H1 (cell line): ENCODE data around the gene KCNK2. TPM values are rescaled to one million over a fixed set of nuclear protein-coding genes. Genes with fewer than 3 reads are reported as not detected.

Source experiments
- CTCF ChIA-PET: fragments of 300-600 bp; sonication (Branson Sonifier 250); formaldehyde crosslinking; loops from one replicate; lab custom pipeline; 2021; ENCODE audit not compliant: partially characterized antibody; lab: Charles Lee
- POLR2A ChIA-PET: fragments of 300-600 bp; sonication (Branson Sonifier 250); formaldehyde crosslinking; loops from one replicate; lab custom pipeline; 2021; ENCODE audit warnings: inconsistent platforms; ENCODE audit not compliant: partially characterized antibody; lab: Charles Lee
- DNase-seq, 2 experiments: peaks; one replicate each; pipeline versions ENCODE4 v3.0.0 to v3.0.0-alpha.2; 2010 to 2022; ENCODE audit warnings: low spot score in 2 of 2, low read depth in 1 of 2, mixed read lengths in 1 of 2
- FAIRE-seq: peaks from 2 replicates; lab custom pipeline; 2011; peaks lifted over from hg19 to GRCh38; lab: Jason Lieb, UNC
- H2AFZ ChIP-seq: 2 replicates; pipeline ENCODE4 v1.8.1; 2012; ENCODE audit warnings: low read length, inconsistent platforms
- H2AK5ac ChIP-seq: 2 replicates; pipeline ENCODE4 v1.6.1; 2013; ENCODE audit warnings: low read depth, low read length
- H2BK120ac ChIP-seq: replicated peaks from 2 replicates; pipeline ENCODE3; 2013; ENCODE audit warnings: low read depth, low read length, inconsistent platforms
- H2BK12ac ChIP-seq: 2 replicates; pipeline ENCODE4 v1.6.1; 2013; ENCODE audit warnings: low read depth, low read length
- H2BK15ac ChIP-seq: 2 replicates; pipeline ENCODE4 v1.6.1; 2013; ENCODE audit warnings: low read length
- H2BK20ac ChIP-seq: 2 replicates; pipeline ENCODE4 v1.6.1; 2013; ENCODE audit warnings: low read length
- H2BK5ac ChIP-seq: 2 replicates; pipeline ENCODE4 v1.6.1; 2013; ENCODE audit warnings: low read depth, low read length
- H3K14ac ChIP-seq: 2 replicates; pipeline ENCODE4 v1.6.1; 2013; ENCODE audit warnings: inconsistent platforms; ENCODE audit not compliant: insufficient read length
- H3K18ac ChIP-seq: 2 replicates; pipeline ENCODE4 v1.6.1; 2013; ENCODE audit warnings: low read length; ENCODE audit errors: extremely low read depth
- H3K23ac ChIP-seq: 2 replicates; pipeline ENCODE4 v1.6.1; 2013; ENCODE audit warnings: inconsistent platforms; ENCODE audit not compliant: insufficient read length
- H3K23me2 ChIP-seq: 2 replicates; pipeline ENCODE4 v1.6.1; 2013; ENCODE audit warnings: low read depth, low read length
- H3K27ac ChIP-seq: 2 replicates; pipeline ENCODE4 v1.6.1; 2011; ENCODE audit warnings: low read depth, low read length, inconsistent platforms
- H3K27me3 ChIP-seq, 4 experiments: replicated peaks in 1 of 4; 1 replicate in 1 of 4; 2 replicates in 3 of 4; pipeline versions ENCODE4 v1.6.1 to v1.8.1; 2011 to 2013; ENCODE audit warnings: low read length in 3 of 4, mild to moderate bottlenecking in 3 of 4, inconsistent platforms in 2 of 4, mixed read lengths in 2 of 4, moderate library complexity in 1 of 4; ENCODE audit not compliant: control insufficient read depth in 3 of 4, insufficient read depth in 3 of 4; ENCODE audit errors: extremely low read depth in 1 of 4
- H3K36me3 ChIP-seq, 4 experiments: 2 replicates each; pipeline versions ENCODE4 v1.6.1 to v1.8.1; 2011 to 2013; ENCODE audit warnings: mild to moderate bottlenecking in 4 of 4, low read length in 3 of 4, moderate library complexity in 2 of 4, control low read depth in 1 of 4, inconsistent platforms in 1 of 4; ENCODE audit not compliant: insufficient read depth in 4 of 4, control insufficient read depth in 2 of 4
- H3K4ac ChIP-seq: replicated peaks from 2 replicates; pipeline ENCODE3; 2013; ENCODE audit warnings: low read length, low read depth, mixed read lengths, inconsistent platforms; ENCODE audit not compliant: insufficient read length
- H3K4me1 ChIP-seq, 4 experiments: replicated peaks in 1 of 4; 1 replicate in 1 of 4; 2 replicates in 3 of 4; pipeline versions ENCODE4 v1.6.1 to v1.8.1; 2011 to 2013; ENCODE audit warnings: low read length in 3 of 4, inconsistent platforms in 2 of 4, mixed read lengths in 1 of 4; ENCODE audit not compliant: insufficient read depth in 4 of 4, control insufficient read depth in 3 of 4
- H3K4me2 ChIP-seq, 2 experiments: 2 replicates each; pipeline versions ENCODE4 v1.6.1 to v1.8.1; 2011 to 2013; ENCODE audit warnings: low read depth in 2 of 2, low read length in 2 of 2, control low read depth in 1 of 2, inconsistent platforms in 1 of 2, mild to moderate bottlenecking in 1 of 2; ENCODE audit not compliant: insufficient read depth in 1 of 2
- H3K4me3 ChIP-seq, 4 experiments: fragments of 200-600, 300-600 bp in 1 of 4; sonication (generic), shearing (Covaris generic), sonication (Bioruptor Twin) in 1 of 4; 2 replicates each; pipeline versions ENCODE4 v1.5.1 to v1.8.1; 2011 to 2016; ENCODE audit warnings: low read length in 4 of 4, low read depth in 3 of 4, control low read depth in 2 of 4, inconsistent platforms in 2 of 4, mild to moderate bottlenecking in 2 of 4, mixed read lengths in 1 of 4, moderate library complexity in 1 of 4; ENCODE audit not compliant: insufficient read depth in 2 of 4; ENCODE audit errors: extremely low read depth in 1 of 4
- H3K56ac ChIP-seq: replicated peaks from 2 replicates; pipeline ENCODE3; 2013; ENCODE audit warnings: low read depth, mild to moderate bottlenecking, mixed read lengths, low read length, inconsistent platforms; ENCODE audit not compliant: insufficient read length
- H3K79me1 ChIP-seq: 2 replicates; pipeline ENCODE4 v1.6.1; 2013; ENCODE audit warnings: low read depth, low read length, control low read depth
- H3K79me2 ChIP-seq, 2 experiments: 2 replicates each; pipeline versions ENCODE4 v1.6.1 to v1.8.1; 2012 to 2013; ENCODE audit warnings: low read length in 2 of 2, mild to moderate bottlenecking in 2 of 2, inconsistent platforms in 1 of 2; ENCODE audit not compliant: insufficient read depth in 2 of 2, control insufficient read depth in 1 of 2
- H3K9ac ChIP-seq, 4 experiments: replicated peaks in 1 of 4; 1 replicate in 1 of 4; 2 replicates in 3 of 4; pipeline versions ENCODE4 v1.6.1 to v1.8.1; 2011 to 2013; ENCODE audit warnings: low read depth in 3 of 4, low read length in 3 of 4, control low read depth in 2 of 4, mild to moderate bottlenecking in 2 of 4, moderate library complexity in 2 of 4, inconsistent platforms in 1 of 4; ENCODE audit errors: extremely low read depth in 1 of 4
- H3K9me3 ChIP-seq, 2 experiments: 2 replicates each; pipeline versions ENCODE4 v1.6.1 to v1.8.1; 2012 to 2013; ENCODE audit warnings: mild to moderate bottlenecking in 2 of 2, moderate library complexity in 2 of 2, control low read depth in 1 of 2, inconsistent platforms in 1 of 2, low read depth in 1 of 2, low read length in 1 of 2, mixed read lengths in 1 of 2; ENCODE audit not compliant: insufficient read depth in 2 of 2
- H4K20me1 ChIP-seq, 2 experiments: replicated peaks in 1 of 2; 2 replicates each; pipeline versions ENCODE3 to v1.8.1; 2011 to 2013; ENCODE audit warnings: inconsistent platforms in 2 of 2, low read length in 2 of 2, mild to moderate bottlenecking in 1 of 2; ENCODE audit not compliant: insufficient read depth in 2 of 2, control insufficient read depth in 1 of 2
- H4K5ac ChIP-seq: 2 replicates; pipeline ENCODE4 v1.6.1; 2013; ENCODE audit warnings: low read length, low read depth, mixed read lengths, inconsistent platforms; ENCODE audit not compliant: insufficient read length
- H4K8ac ChIP-seq: 2 replicates; pipeline ENCODE4 v1.8.0; 2013; ENCODE audit warnings: mild to moderate bottlenecking, moderate library complexity, low read length, inconsistent platforms; ENCODE audit not compliant: insufficient read depth; ENCODE audit errors: extremely low read depth
- H4K91ac ChIP-seq: replicated peaks from 2 replicates; pipeline ENCODE3; 2013; ENCODE audit warnings: low read length, mixed read lengths, inconsistent platforms; ENCODE audit not compliant: insufficient read length
- E2F6 ChIP-seq: IDR thresholded peaks from 2 replicates; pipeline ENCODE4 v1.6.1; 2012; ENCODE audit warnings: inconsistent platforms
- KDM4A ChIP-seq: IDR thresholded peaks from one replicate; pipeline ENCODE4 v1.7.1; 2012; ENCODE audit warnings: low read depth, mild to moderate bottlenecking, moderate library complexity, low read length, inconsistent platforms; ENCODE audit not compliant: severe bottlenecking
- SIN3A ChIP-seq, 2 experiments: IDR thresholded peaks in 1 of 2; conservative IDR thresholded peaks in 1 of 2; 2 replicates each; pipeline ENCODE4 v1.6.1; 2011 to 2012; ENCODE audit warnings: low read length in 2 of 2, improper control_type of control experiment in 1 of 2, low read depth in 1 of 2, mild to moderate bottlenecking in 1 of 2
- WGBS, 2 experiments: shearing (Covaris generic) in 1 of 2; methylation state at CpG; one replicate each; pipeline versions ENCODE4 v1.1.6 to v1.1.7; 2013 to 2015; ENCODE audit warnings: low lambda C conversion rate in 2 of 2, mixed read lengths in 2 of 2, inconsistent platforms in 1 of 2, low coverage in 1 of 2, missing lambda C conversion rate in 1 of 2; ENCODE audit not compliant: insufficient replicate concordance in 2 of 2, insufficient coverage in 1 of 2, insufficient read length in 1 of 2; ENCODE audit errors: extremely low coverage in 1 of 2, missing lambda C conversion rate in 1 of 2; 5-methylcytosine and 5-hydroxymethylcytosine counted together
- polyA plus RNA-seq, 7 experiments: library from polyadenylated mRNA; depleted of rRNA in 3 of 7; stranded (reverse) in 5 of 7; unstranded in 2 of 7; fragments of >200 nt in 5 of 7; fragments of 200-250 nt in 2 of 7; gene quantifications; 1 replicate in 5 of 7; 2 replicates in 1 of 7; 4 replicates in 1 of 7; pipeline versions ENCODE4 v1.2.1 to v1.2.3, GENCODE V29; 2011 to 2013; ENCODE audit warnings: missing spikeins in 2 of 7, mixed read lengths in 2 of 7
- total RNA-seq: library from RNA; stranded (reverse); fragmentation: NEBNext Ultra II Directional; extraction: Animal tissue kit (Norgen Biotek cat#: 25700); gene quantifications from 2 replicates; pipeline ENCODE4 v1.2.1, GENCODE V29; 2021

KCNK2 gene
- total and polyA plus RNA-seq, 2 of the 8 experiments (the other 6 are each of a cell fraction or from before 2014, with no cell fraction given): 0.59 to 1.2 TPM

- H2AFZ ChIP-seq: no peak overlapping the region
- CTCF ChIA-PET: no interaction called here
These were observed 49.5 kb upstream of the KCNK2 start for GRCh38 chr1:215032911-215033526.

More at GRCh38 chr1:215032911-215033526, 49.5 kb upstream of the KCNK2 start:
- no peak overlapping the region for H4K5ac ChIP-seq
- WGBS, 2 experiments: 92% methylated on average over 1 of the region's 1 CpG; no CpG with 5 or more reads in 1 of the 2 experiments
- no peak overlapping the region for H4K91ac ChIP-seq
- H2BK5ac ChIP-seq: no peak overlapping the region
- no peak overlapping the region; a peak in 1 of 7 replicates for H3K9ac ChIP-seq
- H3K18ac ChIP-seq: no peak overlapping the region
- no peak overlapping the region for H3K4ac ChIP-seq
- H2AK5ac ChIP-seq: no peak overlapping the region
- no peaks in the 10 kb centered on the region for H3K23me2 ChIP-seq
- no peak overlapping the region for H3K56ac ChIP-seq
- no peak overlapping the region for H3K23ac ChIP-seq
- FAIRE-seq (no peak), DNase-seq (no peak)
- no peak overlapping the region for H2BK12ac ChIP-seq
- H2BK20ac ChIP-seq: no peak overlapping the region
- no peaks in the 10 kb centered on the region for H3K79me1 ChIP-seq
- no peak overlapping the region for H4K8ac ChIP-seq
- no peak overlapping the region for H3K27ac ChIP-seq
- H2BK15ac ChIP-seq: no peak overlapping the region
- peaks cover 0 to 1% of the 10 kb centered on the region in 2 experiments for H4K20me1 ChIP-seq
- POLR2A ChIA-PET: no interaction called here
- H2BK120ac ChIP-seq: no peak overlapping the region
- H3K9me3 ChIP-seq: no peaks in the 10 kb centered on the region
- no peak overlapping the region for H3K14ac ChIP-seq
- no peak for TF ChIP-seq SIN3A (conservative IDR thresholded peaks at IDR 0.05 in 1 of 2, IDR thresholded peaks at IDR 0.05 in 1 of 2; ENCODE audit: low read depth in 1 of 2, low read length in 2 of 2)
- TF ChIP-seq E2F6: no peak
- no peak for TF ChIP-seq KDM4A
- H3K4me3 ChIP-seq: no peak overlapping the region
- no peaks in the 10 kb centered on the region for H3K27me3 ChIP-seq
- no peak overlapping the region for H3K4me2 ChIP-seq
- H3K79me2 ChIP-seq: no peaks in the 10 kb centered on the region
- no peaks in the 10 kb centered on the region for H3K4me1 ChIP-seq
- H3K36me3 ChIP-seq: no peaks in the 10 kb centered on the region
